K562 (cell line): Measurements from ENCODE around the gene FBXL13. TPM values are rescaled to one million over a fixed set of nuclear protein-coding genes. Genes with fewer than 3 reads are reported as not detected.

Source experiments
- ATAC-seq: fragments of 200-7000 bp; cut with Tn5 transposase; 3 replicates; pipeline ENCODE4 v1.9.1; 2020; ENCODE audit warnings: moderate library complexity
- BruUV-seq: library from RNA; stranded (reverse); fragments of 400-500 nt; replicated peaks from 2 replicates; lab custom pipeline; 2021; lab: Mats Ljungman, UMichigan
- CTCF ChIA-PET: fragments of 300-600 bp; formaldehyde crosslinking; extraction: SDS; loops from one replicate; lab custom pipeline; 2021; ENCODE audit warnings: low intra/inter-chr PET ratio; lab: Yijun Ruan, JAX
- POLR2A ChIA-PET: fragments of 300-600, 350-650 bp; sonication (Branson Sonifier 250); formaldehyde crosslinking; extraction: SDS; loops from one replicate; lab custom pipeline; 2021; ENCODE audit warnings: antibody characterized with exemption, inconsistent platforms; lab: Yijun Ruan, JAX
- DNase-seq, 4 experiments: peaks; one replicate each; pipeline versions ENCODE4 v3.0.0 to v3.0.0-alpha.2; 2011 to 2018; ENCODE audit warnings: low spot score in 3 of 4, mixed read lengths in 3 of 4; ENCODE audit errors: extremely low read depth in 1 of 4
- FAIRE-seq: peaks from 2 replicates; lab custom pipeline; 2011; peaks lifted over from hg19 to GRCh38; lab: Jason Lieb, UNC
- H2AFZ ChIP-seq: 2 replicates; pipeline ENCODE4 v1.6.0; 2011; ENCODE audit warnings: low read depth, low read length, control low read depth, inconsistent platforms
- H3K27ac ChIP-seq: fragments of 200-600 bp; 3 replicates; pipeline ENCODE4 v1.8.0; 2011; ENCODE audit warnings: low read depth, mild to moderate bottlenecking, control low read depth, inconsistent platforms, low read length, moderate library complexity, mixed read lengths; ENCODE audit errors: extremely low read depth
- H3K27me3 ChIP-seq, 2 experiments: fragments of 300-600 bp in 1 of 2; 2 replicates in 1 of 2; 3 replicates in 1 of 2; pipeline versions ENCODE4 v1.6.0 to v1.8.0; 2011; ENCODE audit warnings: inconsistent platforms in 2 of 2, low read length in 2 of 2, mild to moderate bottlenecking in 1 of 2, mixed read lengths in 1 of 2, moderate library complexity in 1 of 2; ENCODE audit not compliant: control insufficient read depth in 2 of 2, insufficient read depth in 2 of 2
- H3K36me3 ChIP-seq: fragments of 300-600 bp; 3 replicates; pipeline ENCODE4 v1.8.0; 2011; ENCODE audit warnings: mild to moderate bottlenecking, low read length, inconsistent platforms; ENCODE audit not compliant: control insufficient read depth, insufficient read depth
- H3K4me1 ChIP-seq, 2 experiments: fragments of 200-600 bp in 1 of 2; replicated peaks in 1 of 2; 2 replicates in 1 of 2; 3 replicates in 1 of 2; pipeline versions ENCODE4 v1.5.1 to v1.8.0; 2011; ENCODE audit warnings: inconsistent platforms in 2 of 2, low read length in 2 of 2, mild to moderate bottlenecking in 1 of 2, mixed read lengths in 1 of 2, moderate library complexity in 1 of 2; ENCODE audit not compliant: control insufficient read depth in 2 of 2, insufficient read depth in 2 of 2
- H3K4me2 ChIP-seq: 2 replicates; pipeline ENCODE4 v1.6.1; 2011; ENCODE audit warnings: low read length, control low read depth, inconsistent platforms, mixed read lengths; ENCODE audit not compliant: insufficient read depth
- H3K4me3 ChIP-seq: fragments of 200-600 bp; sonication (generic), shearing (Covaris generic); 2 replicates; pipeline ENCODE4 v1.5.1; 2016; ENCODE audit warnings: control low read depth, inconsistent platforms
- H3K79me2 ChIP-seq: fragments of 200-600 bp; 3 replicates; pipeline ENCODE4 v1.8.0; 2011; ENCODE audit warnings: low read length, inconsistent platforms; ENCODE audit not compliant: control insufficient read depth, insufficient read depth
- H3K9ac ChIP-seq, 2 experiments: 2 replicates each; pipeline versions ENCODE4 v1.6.0 to v1.6.1; 2011; ENCODE audit warnings: low read depth in 2 of 2, low read length in 2 of 2, control low read depth in 1 of 2, inconsistent platforms in 1 of 2, mild to moderate bottlenecking in 1 of 2, mixed read lengths in 1 of 2; ENCODE audit not compliant: insufficient read depth in 1 of 2
- H3K9me1 ChIP-seq: one replicate; pipeline ENCODE4 v1.6.0; 2011; ENCODE audit warnings: inconsistent platforms, mild to moderate bottlenecking, low read length, moderate library complexity; ENCODE audit not compliant: control insufficient read depth, insufficient read depth
- H3K9me3 ChIP-seq: replicated peaks from 2 replicates; pipeline ENCODE4 v1.5.1; 2011; ENCODE audit warnings: low read depth, low read length, inconsistent platforms; ENCODE audit not compliant: control insufficient read depth, insufficient read depth
- H4K20me1 ChIP-seq: replicated peaks from 2 replicates; pipeline ENCODE4 v1.6.1; 2011; ENCODE audit warnings: low read length, inconsistent platforms, mixed read lengths; ENCODE audit not compliant: control insufficient read depth, insufficient read depth
- BRCA1 ChIP-seq, 2 experiments: fragments of 450-650 bp in 1 of 2; sonication (generic) in 1 of 2; formaldehyde crosslinking in 1 of 2; IDR thresholded peaks; 2 replicates each; pipeline versions ENCODE4 v1.5.0 to v1.6.1; 2017 to 2020; ENCODE audit warnings: mild to moderate bottlenecking in 1 of 2, missing genetic modification reagents in 1 of 2
- DIDO1 ChIP-seq: fragments of 450-650 bp; IDR thresholded peaks from 2 replicates; pipeline ENCODE4 v1.6.1; 2016; ENCODE audit warnings: low read depth, missing biosample characterization, missing genetic modification characterization
- GABPA ChIP-seq: fragments of 200-800 bp; sonication (Bioruptor generic); conservative IDR thresholded peaks from 2 replicates; pipeline ENCODE4 v1.6.1; 2016; ENCODE audit warnings: low read depth, missing genetic modification characterization, missing compliant biosample characterization
- GTF2E2 ChIP-seq: fragments of 200-800 bp; sonication (Bioruptor generic); IDR thresholded peaks from 2 replicates; pipeline ENCODE4 v1.6.1; 2016; ENCODE audit warnings: missing genetic modification characterization, missing compliant biosample characterization
- HMBOX1 ChIP-seq: sonication (generic); IDR thresholded peaks from 2 replicates; pipeline ENCODE4 v1.6.1; 2016
- KLF1 ChIP-seq: fragments of 450-650 bp; IDR thresholded peaks from 2 replicates; pipeline ENCODE4 v1.6.1; 2016; ENCODE audit warnings: missing genetic modification characterization, missing compliant biosample characterization
- MYBL2 ChIP-seq, 2 experiments: fragments of 450-650 bp in 1 of 2; sonication (generic) in 1 of 2; formaldehyde crosslinking in 1 of 2; IDR thresholded peaks; 2 replicates each; pipeline versions ENCODE4 v1.6.1 to v1.8.1; 2017 to 2022; ENCODE audit warnings: borderline replicate concordance in 1 of 2, inconsistent platforms in 1 of 2, low read depth in 1 of 2, mild to moderate bottlenecking in 1 of 2, missing genetic modification reagents in 1 of 2, moderate library complexity in 1 of 2
- PHTF2 ChIP-seq: fragments of 250-450 bp; sonication (Bioruptor Pico); IDR thresholded peaks from 2 replicates; pipeline ENCODE4 v1.5.0; 2021; ENCODE audit warnings: mild to moderate bottlenecking
- STAT5B ChIP-seq: fragments of 250-450 bp; sonication (Bioruptor Pico); IDR thresholded peaks from 2 replicates; pipeline ENCODE4 v1.8.0; 2021; ENCODE audit warnings: mild to moderate bottlenecking, inconsistent platforms
- ZNF133 ChIP-seq: fragments of 250-450 bp; sonication (Bioruptor Pico); IDR thresholded peaks from 2 replicates; pipeline ENCODE4 v1.4.0; 2020; ENCODE audit warnings: mild to moderate bottlenecking
- ZSCAN29 ChIP-seq: fragments of 450-650 bp; IDR thresholded peaks from 2 replicates; pipeline ENCODE4 v1.6.1; 2017
- WGBS: fragments of 100-300 bp; shearing (Covaris generic); methylation state at CpG from one replicate; pipeline ENCODE4 v1.1.6; 2016; ENCODE audit warnings: low coverage, mixed read lengths; ENCODE audit not compliant: insufficient coverage; ENCODE audit errors: missing lambda C conversion rate; 5-methylcytosine and 5-hydroxymethylcytosine counted together
- in situ Hi-C: fragments of 300-500 bp; cut with MboI; formaldehyde crosslinking; loops from 4 replicates; pipeline ENCODE4 v1.15.0; 2018; ENCODE audit warnings: inconsistent platforms, mixed read lengths
- intact Hi-C: fragments of 100-400 bp; cut with micrococcal nuclease; formaldehyde crosslinking; loops from 2 replicates; pipeline ENCODE4 v1.14.2; 2022
- polyA plus RNA-seq, 8 experiments: library from polyadenylated mRNA; depleted of rRNA in 4 of 8; stranded (reverse) in 5 of 8; unstranded in 3 of 8; fragments of >200 nt; fragmentation: Nextera tagmentation in 2 of 8; fragmentation: Illumina TruSeq in 1 of 8; extraction: Ambion mirVana in 2 of 8; extraction: Trizol in 1 of 8; gene quantifications; 2 replicates each; pipeline versions ENCODE4 v1.2.1 to v1.2.3, GENCODE V29; 2011 to 2014; ENCODE audit warnings: inconsistent platforms in 1 of 8, missing spikeins in 1 of 8
- total RNA-seq, 7 experiments: library from RNA; depleted of rRNA in 6 of 7; stranded (reverse); fragments of >200 nt in 6 of 7; fragmentation: Illumina TruSeq in 2 of 7; extraction: Trizol in 2 of 7; gene quantifications; 2 replicates each; pipeline versions ENCODE4 v1.2.1 to v1.2.3, GENCODE V29; 2011 to 2021; ENCODE audit warnings: low replicate concordance in 1 of 7

FBXL13 gene
- total and polyA plus RNA-seq, 9 of the 15 experiments (the other 6 are each of a cell fraction or from before 2014, with no cell fraction given): 16.3 to 55.0 (median 25.4) TPM

GRCh38 chr7:102849079-102849478, 225.5 kb downstream of the FBXL13 start:
- no peaks in the 10 kb centered on the region for H3K4me1 ChIP-seq
- FAIRE-seq: no peak
- no peak overlapping the region for H3K4me3 ChIP-seq
- no peak for ATAC-seq
- peaks cover 16% of the 10 kb centered on the region; the same call in 2 of the 3 replicates for H3K36me3 ChIP-seq
- in situ Hi-C loops: no loop called here
- POLR2A ChIA-PET: no interaction called here
- no peaks in the 10 kb centered on the region for H3K79me2 ChIP-seq
- no peak overlapping the region for H3K9ac ChIP-seq
- 66% methylated on average over 5 of the region's 5 CpGs for WGBS
- no peak for TF ChIP-seq PHTF2 (CRISPR knock-in tag)
- TF ChIP-seq GABPA (tag): no peak
- no peak for TF ChIP-seq STAT5B (CRISPR knock-in tag)
- TF ChIP-seq HMBOX1: no peak
- TF ChIP-seq, all 486 proteins: peak for 0
- CTCF ChIA-PET: no interaction called here
- H2AFZ ChIP-seq: no peak overlapping the region
- H4K20me1 ChIP-seq: no peaks in the 10 kb centered on the region
- no peaks in the 10 kb centered on the region for H3K27me3 ChIP-seq
- no peaks in the 10 kb centered on the region for H3K9me1 ChIP-seq
- H3K9me3 ChIP-seq: no peaks in the 10 kb centered on the region
- intact Hi-C loops: no loop called here
- BruUV-seq: no TSS peak
- no peak overlapping the region for H3K27ac ChIP-seq
- H3K4me2 ChIP-seq: no peak overlapping the region
- DNase-seq: no peak

DNA sequence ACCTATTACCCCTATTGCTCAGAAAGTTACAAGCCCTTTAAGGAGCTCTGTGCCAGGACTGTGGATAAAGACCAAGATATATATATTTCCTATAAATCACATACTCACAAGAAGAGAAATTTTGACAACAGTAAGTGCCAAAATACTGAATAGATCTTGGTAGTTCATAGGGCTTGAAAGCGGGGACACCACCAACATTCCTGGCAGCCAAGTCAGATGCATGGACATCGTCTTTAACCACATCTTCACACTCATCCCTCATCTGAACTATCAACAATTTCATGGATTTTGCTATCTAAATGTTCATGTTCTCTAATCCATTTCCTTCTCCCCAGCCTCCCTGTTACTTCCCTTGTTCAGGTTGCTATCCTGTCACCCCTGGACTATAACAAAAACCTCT, 229.2 kb downstream of the FBXL13 start:
- no peaks in the 10 kb centered on the region for H3K9me3 ChIP-seq
- H3K9ac ChIP-seq: no peak overlapping the region
- no peak for ATAC-seq
- in situ Hi-C loops (no loop called here), intact Hi-C loops (no loop called here)
- no peak for FAIRE-seq
- no peak overlapping the region for H3K4me2 ChIP-seq
- H3K79me2 ChIP-seq: no peaks in the 10 kb centered on the region
- H3K4me3 ChIP-seq: no peak overlapping the region
- H4K20me1 ChIP-seq: no peaks in the 10 kb centered on the region
- peaks cover 24% of the 10 kb centered on the region for H3K36me3 ChIP-seq
- H3K27me3 ChIP-seq: no peaks in the 10 kb centered on the region
- H2AFZ ChIP-seq: no peak overlapping the region
- H3K9me1 ChIP-seq: no peaks in the 10 kb centered on the region
- CTCF ChIA-PET: interaction anchor here (0.5 kb wide), 1 partner anchor 215 kb away, joined by 3 read pairs; no protein-coding TSS in a partner anchor
- no TSS peak for BruUV-seq
- POLR2A ChIA-PET: interaction anchor here (1.3 to 1.6 kb wide), 2 partner anchors 10 to 27 kb away, joined by 3 to 6 read pairs; no protein-coding TSS in a partner anchor
- no peak overlapping the region for H3K27ac ChIP-seq
- DNase-seq: no peak
- 75% methylated on average over 2 of the region's 2 CpGs for WGBS
- H3K4me1 ChIP-seq: no peaks in the 10 kb centered on the region
- no peak for TF ChIP-seq GTF2E2 (tag)
- no peak for TF ChIP-seq ZNF133
- no peak for TF ChIP-seq DIDO1 (tag)
- no peak for TF ChIP-seq BRCA1 (IDR thresholded peaks at IDR 0.05)
- no peak for TF ChIP-seq BRCA1 (CRISPR knock-in tag; IDR thresholded peaks at IDR 0.05)
- TF ChIP-seq KLF1 (tag): no peak
- no peak for TF ChIP-seq MYBL2 (IDR thresholded peaks at IDR 0.05; ENCODE audit: low read depth)
- TF ChIP-seq MYBL2 (CRISPR knock-in tag; IDR thresholded peaks at IDR 0.05; ENCODE audit: borderline replicate concordance): no peak
- no peak for TF ChIP-seq ZSCAN29
